Amniotic stem cell (primary cell): ENCODE data around the gene DGKG.

ENCODE experiments used
- DNase-seq: peaks from one replicate; lab custom pipeline; 2025; lab: John Stamatoyannopoulos, UW

The DGKG gene

DNA sequence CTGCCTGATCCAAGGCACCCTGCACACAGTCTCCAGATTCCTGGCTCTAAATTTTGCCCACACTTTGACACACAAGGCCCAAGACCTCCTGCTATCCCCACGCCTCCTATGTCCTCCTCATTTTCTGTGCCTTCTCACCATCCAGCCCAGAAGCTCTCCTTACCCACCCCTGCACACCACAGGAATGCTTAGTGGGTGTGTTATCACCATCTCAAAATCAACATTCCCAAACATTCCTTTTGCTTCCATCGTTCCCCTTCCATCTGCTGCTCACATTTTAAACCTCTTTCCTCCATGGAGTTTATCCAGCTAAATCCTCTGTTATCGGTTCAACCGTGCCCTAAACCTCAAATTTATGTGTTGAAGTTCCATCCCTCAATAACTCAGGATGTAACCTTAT is 43.9 kb downstream of the DGKG start:
- no peak for DNase-seq

DNA sequence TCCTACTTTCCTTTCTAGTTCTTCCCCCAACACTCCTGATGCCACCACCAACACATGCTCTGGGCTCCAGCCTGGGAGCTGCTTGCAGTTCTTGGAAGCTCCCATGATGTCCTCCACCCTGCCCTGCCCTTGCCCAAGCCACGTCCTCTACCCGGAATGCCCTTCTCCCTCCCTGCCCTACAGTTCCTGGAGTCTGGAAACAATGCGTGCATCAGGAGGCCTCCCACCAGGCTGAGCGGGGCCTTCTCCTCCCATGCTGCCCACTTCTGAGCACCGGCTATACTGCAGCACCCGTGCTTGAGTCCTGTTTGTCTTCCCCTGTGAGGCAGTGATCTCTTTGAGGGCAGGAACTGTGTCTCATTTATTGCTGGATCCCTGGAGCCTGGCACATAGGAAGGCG is 44.6 kb downstream of the DGKG start:
- no peak for DNase-seq

GRCh38 chr3:186316666-186317260 is 45.3 kb downstream of the DGKG start:
- DNase-seq, result no peak

GRCh38 chr3:186315581-186316354 is 46.3 kb downstream of the DGKG start:
- DNase-seq, result no peak

DNA sequence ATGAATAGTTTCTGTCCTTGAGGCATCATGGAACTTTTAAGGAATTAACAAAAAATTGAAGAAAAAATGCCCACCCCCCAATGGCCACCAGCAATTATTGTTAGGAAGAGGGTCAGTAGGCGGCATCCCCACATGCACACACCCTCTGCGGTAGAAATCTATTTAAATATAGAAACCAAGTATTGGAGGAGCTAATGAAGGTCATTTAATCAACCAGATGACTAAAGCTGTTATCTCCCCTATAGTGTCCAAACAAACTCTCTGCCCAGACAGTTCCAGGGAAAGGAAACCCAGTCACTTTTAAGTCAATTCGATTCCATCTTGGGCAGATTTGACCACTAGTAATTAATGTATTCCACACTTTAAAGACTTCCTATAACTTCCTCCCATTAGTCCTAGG is 47.1 kb downstream of the DGKG start:
- DNase-seq, result no peak

- no peak for DNase-seq
Measured at GRCh38 chr3:186311441-186311840, 50.6 kb downstream of the DGKG start.

DNA sequence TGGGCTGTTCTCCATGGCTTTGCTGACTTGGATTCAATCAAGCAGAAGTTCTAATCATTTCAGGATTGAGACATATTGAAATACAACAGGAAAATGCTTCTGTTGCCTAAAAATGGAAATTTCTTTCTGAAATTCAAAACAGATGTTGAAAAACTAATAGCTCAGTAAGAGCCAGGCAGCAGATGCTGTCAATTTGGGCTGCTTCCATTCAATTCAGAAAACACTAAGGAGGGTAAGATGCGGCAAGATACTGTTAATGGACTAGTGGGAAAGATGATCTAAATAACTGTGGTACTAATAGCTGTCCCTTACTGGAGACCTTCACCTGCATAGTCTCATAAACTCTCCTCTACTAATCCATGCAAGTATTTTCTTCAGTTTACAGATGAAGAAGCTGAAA is 53.5 kb downstream of the DGKG start:
- no peak for DNase-seq

GRCh38 chr3:186307594-186308221 is 54.3 kb downstream of the DGKG start:
- peak; percentile 42 for DNase-seq

- DNase-seq, result no peak
Measured at GRCh38 chr3:186305286-186305685, 56.7 kb downstream of the DGKG start.

DNA sequence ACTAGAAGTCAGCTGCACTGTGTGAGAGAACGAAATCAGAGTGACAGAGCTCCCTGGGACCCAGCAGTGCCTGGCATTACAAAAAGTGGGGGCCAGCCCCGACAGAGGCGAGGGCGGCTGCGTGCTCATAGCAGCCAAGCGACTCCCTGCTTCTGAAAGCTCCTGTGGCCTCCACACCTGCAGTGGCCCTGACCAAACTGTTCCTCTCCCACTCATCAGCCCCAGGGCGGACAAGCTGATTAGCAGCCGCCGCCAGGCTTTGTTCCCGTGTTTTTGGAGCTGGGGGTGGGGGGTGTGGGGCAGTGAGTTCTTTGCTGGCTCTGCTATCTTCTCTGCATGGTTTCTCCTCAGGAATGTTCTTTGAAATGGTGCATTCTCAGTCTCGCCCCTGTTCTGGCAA is 58.1 kb downstream of the DGKG start:
- no peak for DNase-seq

DNA sequence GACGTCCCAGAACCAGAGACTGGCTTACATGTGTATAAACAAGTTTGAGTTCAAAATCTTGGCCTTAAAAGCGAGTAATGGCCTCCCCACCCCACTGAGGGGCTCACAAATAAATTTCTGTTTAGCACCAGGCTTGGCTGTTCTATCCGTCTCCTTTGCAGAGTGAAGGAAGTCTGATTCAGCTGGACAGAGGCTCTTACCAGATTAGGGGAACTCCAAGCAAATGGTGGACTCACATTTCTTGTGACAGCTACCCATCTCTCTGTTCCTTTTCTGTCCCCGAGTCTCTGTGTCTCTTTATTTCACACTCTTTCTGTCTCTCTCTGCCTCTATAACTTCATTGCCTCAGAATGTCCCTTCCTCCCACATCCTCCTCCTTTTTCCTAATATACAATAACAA is 62.7 kb downstream of the DGKG start:
- no peak for DNase-seq

- no peak for DNase-seq
Measured at GRCh38 chr3:186298876-186299275, 63.2 kb downstream of the DGKG start.

DNA sequence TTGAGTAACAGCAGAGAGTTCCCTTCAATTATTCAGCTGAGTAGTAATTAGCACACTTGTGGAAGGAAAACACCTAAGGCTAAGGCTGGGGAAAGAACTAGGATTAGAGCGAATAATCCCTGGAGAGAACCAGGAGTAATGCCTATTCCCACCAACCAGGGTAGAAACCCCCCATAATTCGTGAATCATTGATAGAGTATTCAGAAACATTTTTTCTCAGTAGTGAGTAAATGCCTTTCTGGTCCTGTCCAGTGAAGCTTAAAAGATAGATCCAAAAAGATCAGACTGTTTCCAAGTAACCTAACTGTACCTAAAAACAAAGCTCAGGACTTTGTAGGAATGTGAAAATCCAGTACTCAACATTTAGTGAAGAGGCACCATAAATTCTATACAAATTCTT is 71.2 kb downstream of the DGKG start:
- no peak for DNase-seq

DNA sequence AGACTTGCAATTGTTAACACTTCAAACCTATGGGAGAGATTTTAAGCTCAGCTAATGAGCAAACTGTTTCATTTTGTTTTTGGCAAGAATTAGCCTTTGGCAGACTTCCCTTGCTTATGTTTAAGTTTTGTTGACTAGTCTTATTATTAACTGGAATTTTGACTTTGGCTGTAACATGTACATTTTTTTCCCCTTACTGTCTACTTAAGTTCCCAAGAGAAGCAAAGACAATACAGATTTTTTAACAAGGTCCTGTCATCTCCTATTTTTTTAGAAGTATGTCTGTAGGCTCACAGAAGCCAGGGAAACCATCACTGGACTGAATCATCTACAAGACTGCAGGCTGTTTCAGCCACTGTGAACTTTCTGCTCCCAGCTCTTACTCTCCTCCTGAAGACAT is 74.3 kb downstream of the DGKG start:
- DNase-seq, result peak; percentile 63

DNA sequence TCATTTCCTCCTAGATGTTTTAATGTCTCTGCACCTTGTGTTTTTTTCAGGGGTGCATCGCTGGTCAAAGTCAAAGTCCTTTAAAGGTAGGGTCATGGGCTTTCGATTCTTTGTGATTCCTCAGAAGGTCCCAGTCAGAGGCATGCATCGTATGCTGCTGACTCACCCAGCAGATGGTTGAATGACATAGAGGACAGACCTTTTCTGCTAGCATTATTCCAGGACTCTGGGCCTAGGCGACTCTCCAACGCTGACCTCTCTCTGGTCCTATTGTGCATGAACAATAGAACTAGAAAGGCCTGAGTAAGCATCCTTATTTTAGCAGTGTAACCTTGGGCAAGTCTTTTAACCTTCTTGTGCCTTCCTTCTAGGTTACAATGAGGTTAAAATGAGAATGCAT is 75.9 kb downstream of the DGKG start:
- DNase-seq, result no peak

DNA sequence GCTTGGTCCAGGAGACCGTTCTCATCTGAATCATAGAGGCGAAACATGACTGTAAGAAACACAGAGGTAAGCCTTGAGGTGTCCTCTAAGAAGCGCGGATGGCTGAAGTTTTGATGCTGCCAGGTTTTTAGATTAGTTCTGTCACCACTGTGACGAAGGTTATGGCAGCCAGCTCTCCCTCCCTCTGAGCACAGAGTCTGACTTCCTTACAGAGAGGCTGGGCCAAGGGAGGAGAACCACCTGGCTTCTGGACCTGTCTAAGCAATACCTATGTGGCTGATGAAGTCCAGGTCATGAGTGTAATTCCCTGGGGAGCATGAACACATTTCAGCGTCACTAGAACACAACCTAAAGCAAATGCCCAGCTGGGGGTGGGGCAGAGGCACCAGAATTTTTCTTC is 77.4 kb downstream of the DGKG start:
- no peak for DNase-seq

DNA sequence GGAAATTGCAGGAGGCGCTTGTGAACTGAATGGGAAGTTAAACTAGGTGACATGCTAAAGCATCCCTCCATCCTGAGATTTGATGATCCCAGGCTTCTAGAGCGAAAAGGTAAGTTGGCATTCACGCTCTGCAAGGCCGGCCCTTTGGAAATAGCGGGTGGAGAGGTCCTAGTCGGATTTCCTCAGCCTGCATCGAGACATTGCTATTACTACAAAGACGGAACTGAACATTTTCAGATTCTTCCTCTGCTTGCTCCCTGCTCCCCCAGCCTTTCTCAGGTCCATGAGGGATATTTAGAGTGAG is 77.7 kb downstream of the DGKG start:
- DNase-seq, result no peak

DNA sequence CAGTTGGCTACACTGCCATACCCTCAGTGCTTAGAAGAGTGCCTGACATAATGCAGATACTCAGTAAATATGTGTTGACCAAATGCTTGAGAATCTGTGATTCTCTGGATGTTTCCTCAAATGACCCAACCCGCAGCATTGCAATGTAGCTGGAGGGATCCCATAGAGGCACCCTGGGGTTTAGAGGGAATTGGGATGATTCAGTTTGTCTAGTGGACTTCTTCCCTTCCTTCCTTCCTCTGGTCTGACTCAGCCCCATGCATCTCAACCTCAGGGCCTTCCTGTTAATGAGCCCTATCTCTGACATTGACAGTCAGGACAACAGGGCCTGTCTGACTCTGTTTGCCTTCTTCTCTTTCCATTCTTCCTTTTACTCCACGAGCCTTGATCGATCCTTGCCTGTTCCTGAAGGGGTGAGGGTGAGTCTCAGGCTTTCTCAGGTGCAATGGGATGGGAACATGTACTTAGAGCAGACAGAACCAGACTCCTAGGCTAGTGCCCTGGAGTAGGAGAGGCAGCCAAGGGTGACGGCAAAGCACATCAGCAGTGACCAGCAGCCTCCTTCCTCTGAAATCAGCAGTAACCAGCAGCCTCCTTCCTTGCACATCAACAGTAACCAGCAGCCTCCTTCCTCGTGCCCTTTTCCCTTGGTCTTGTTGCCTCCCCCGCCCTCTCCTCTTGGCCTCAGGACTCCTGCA is 78.2 kb downstream of the DGKG start:
- no peak for DNase-seq

GRCh38 chr3:186283096-186283495 is 78.9 kb downstream of the DGKG start:
- no peak for DNase-seq

- DNase-seq, result peak; percentile 51
Measured at GRCh38 chr3:186281176-186281575, 80.9 kb downstream of the DGKG start.

- no peak for DNase-seq
Measured at GRCh38 chr3:186280737-186281136, 81.3 kb downstream of the DGKG start.

- no peak for DNase-seq
Measured at GRCh38 chr3:186277268-186277909, 84.6 kb downstream of the DGKG start.

DNA sequence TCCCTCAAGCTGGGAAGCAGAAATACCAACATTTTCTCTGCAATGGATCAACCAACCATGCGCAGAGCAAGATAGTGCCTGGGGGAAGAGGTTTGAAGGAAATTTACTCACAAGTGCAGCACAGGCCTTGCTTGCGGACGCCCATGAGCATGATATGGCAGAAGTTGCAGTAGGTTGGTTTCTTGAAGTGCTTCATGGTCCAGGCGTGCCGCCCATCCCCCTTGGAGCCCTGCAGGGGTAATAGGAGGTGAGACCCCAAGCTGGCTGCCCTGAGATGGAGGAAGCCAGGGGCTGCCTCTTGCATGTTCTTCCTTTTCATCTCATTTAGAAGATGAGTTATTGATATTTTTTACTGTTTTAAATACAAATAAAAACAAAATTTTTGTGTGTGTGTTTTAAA is 86.6 kb downstream of the DGKG start:
- no peak for DNase-seq
